HG02678 (cell line): ENCODE data around the gene TP53I11.

Experiments
- ATAC-seq: cut with Tn5 transposase; IDR thresholded peaks from one replicate; pipeline ENCODE4 v1.9.1; 2021; ENCODE audit warnings: mild to moderate bottlenecking, moderate library complexity; ENCODE audit not compliant: unreplicated experiment

TP53I11 gene

DNA sequence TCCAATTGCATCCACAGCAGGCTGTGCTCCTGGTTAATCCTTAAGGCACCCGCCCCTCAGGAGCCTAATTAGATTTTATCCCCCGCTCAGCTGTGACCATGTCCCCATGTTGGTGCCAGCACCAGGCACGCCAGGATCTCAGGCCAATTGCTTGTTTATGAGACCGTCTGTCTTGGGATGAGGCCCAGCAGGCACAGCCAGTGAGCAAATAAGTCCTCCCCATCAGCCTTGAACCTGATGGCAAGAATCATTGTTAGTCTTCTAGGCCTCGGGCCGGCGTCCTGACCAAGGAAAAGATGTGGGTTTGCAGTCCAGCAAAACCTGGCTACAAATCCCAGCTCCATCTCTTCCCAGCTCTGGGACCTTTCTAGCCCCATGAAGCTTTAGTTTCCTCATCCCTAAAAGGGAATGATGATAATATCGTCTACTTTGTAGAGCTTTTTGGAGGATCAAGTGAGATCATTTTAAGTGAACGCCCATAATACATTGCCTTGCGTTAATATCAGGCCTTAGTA lies 57.3 kb downstream of the TP53I11 start:
- ATAC-seq: no peak

DNA sequence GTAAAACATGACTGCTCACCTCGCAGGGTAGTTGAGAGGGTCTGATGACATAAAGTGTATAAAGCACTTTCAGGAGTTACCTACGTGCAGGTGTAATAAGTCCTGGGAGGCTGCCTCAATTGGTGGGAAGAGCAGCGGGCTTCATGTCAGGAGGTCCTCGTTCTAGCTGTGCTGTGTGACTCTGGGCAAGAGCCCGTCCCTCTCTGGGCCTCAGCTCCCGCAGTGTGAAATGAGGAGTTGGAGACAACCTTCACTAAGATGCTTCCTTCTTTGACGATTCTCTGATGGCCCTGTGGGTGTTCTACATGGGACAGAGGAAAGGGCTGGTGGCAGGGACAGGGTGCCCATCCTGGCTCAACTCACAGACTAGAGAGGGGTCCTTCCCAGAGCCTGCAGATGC lies 57.8 kb downstream of the TP53I11 start:
- ATAC-seq: no peak

DNA sequence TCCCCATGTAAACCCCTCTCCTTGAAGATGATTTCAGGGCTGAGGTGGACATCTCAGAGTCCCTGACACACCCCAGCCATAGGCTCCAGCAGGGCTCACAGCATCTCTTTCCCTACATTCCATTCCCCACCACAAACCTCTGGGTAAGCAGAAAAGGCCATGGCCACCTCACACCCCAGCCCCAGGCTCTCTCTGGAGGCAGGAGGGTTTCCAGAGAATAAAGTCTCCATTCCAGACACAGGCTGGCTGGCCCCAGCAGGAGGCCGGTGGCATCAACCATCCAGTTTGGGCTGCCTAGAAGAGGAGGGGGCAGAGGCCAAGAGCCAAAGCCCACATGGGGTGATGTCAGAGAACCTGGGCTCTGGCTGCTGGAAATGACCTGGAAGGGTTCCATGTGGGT lies 61.4 kb downstream of the TP53I11 start:
- no peak for ATAC-seq

DNA sequence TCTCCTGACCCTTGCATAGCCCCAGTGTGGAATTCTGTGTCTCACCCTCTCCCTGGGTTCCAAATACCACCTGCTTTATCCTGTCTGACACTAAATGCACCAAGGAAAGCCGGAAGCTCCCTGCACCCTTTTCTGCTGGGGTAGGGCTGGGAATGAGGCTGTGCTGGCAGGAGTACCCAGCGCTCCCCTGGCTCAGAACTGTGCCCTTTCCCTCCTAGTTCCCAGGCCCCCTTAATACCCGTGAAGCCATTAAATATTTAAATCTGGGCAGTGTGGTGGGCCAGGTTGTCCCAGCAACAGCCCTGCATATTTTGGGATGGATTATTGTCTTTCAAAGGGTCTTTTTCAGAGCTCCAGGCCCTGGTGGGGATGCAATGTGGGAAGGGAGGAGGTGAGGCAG lies 63.0 kb downstream of the TP53I11 start:
- no peak for ATAC-seq

DNA sequence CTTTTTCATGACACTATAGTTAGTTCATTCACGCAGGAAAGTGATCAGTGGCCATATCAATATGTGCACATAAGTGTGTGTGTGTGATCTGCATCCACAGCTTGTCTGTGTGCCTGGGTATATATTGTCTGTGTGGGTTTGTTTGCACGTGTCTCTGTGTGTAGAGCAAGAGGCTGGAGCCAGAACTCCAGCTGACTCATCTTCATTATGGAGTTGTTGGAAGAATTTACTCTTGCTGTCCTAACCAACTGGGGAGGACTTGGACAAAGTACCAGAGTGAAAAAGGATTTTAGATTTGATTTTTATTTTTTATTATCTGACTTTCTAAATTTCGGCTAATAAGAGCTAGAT lies 63.9 kb downstream of the TP53I11 start:
- no peak for ATAC-seq

DNA sequence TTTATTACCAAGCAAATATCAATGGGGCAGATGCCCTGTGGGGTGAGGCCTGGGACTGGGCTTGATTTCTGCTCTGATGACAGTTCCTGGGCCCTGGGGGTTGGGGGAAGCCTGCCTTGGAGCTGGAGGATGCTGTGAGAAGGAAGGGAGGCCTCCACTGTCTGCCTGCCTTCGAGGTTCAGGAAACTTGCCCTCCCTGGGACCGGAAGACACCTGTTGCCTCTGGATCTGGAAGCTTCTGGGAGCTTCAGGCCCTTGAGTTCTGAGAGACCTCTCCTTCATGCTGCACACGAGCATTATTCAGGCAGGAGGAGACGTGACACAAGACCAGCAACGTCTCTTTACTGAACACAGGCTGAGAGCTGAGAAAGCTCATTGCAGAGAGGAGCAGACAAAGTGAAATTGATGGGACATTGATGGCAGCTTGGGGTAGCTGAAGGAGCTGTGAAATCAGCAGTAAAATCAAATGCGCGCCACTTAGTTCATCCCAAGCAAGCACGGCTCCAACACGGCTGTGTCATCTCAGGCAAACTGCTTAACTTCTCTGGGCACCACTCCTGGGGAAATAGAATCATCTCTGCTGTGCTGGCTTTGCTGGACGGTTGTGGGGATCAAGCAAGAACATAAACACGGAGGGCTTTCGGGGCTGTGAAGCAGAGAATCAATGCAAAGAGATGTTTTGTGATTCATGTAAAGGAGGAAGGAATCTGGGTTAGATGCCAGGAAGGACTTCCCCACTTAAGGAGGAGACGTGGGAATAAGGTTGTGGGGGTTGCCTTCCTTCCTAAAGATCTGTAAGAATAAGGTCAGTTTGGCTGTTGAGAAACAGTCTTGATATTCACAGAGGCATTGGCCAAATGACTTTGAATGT lies 64.5 kb downstream of the TP53I11 start:
- ATAC-seq: no peak

DNA sequence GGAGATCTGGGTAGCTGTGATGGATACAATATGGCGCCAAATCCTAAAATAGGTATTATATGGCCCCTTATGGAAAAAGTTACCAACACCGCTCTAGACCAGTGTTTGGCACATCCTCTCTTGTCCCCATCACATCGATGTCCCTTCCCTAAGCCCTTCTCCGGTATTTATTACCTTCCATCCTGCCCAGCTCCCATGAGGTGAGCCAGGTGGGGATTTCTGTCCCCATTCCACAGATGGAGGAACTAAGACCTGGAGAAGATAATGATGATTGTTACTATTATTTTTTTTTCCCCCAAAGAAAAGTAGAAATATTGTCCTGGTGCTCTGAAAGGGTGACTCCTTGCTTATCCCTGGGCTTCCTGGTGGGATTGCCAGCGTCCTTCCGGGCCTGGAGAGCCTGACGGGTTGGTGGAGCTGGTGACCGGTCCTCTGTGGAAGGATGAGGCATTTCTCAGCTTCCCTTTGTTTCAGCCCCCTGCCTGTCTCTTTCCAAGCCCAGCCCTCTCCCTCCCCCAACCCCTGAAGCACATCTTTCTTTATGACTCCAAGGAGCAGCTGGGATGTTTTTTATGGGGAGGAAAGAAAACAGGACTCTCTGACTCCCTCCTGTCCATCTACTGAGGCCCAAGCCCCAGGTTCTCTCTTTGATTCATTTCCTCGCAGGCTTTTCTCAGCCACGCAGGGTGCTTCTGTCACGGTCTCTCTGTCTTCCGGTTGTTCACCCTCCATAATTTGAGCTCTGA lies 65.4 kb downstream of the TP53I11 start:
- ATAC-seq: no peak

DNA sequence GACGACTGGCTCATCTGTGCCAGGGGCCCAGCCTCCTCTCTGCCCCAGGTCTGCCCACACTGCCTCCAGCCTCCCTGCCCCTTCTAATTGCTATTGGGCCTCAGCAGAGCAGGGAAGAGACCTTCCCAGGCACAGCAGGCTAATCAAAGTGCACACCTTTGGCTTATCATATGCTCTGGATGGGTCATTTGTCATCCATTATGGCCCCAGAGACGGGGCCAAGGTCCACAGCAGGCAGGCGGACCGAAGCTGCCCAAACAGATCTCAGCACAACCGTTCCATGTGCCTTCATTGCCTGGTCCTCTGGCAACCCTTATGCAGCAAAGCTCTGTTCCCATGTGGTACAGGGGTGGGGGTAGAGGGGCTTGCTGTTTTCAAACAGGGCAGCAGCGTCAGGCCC lies 66.6 kb downstream of the TP53I11 start:
- ATAC-seq: no peak

DNA sequence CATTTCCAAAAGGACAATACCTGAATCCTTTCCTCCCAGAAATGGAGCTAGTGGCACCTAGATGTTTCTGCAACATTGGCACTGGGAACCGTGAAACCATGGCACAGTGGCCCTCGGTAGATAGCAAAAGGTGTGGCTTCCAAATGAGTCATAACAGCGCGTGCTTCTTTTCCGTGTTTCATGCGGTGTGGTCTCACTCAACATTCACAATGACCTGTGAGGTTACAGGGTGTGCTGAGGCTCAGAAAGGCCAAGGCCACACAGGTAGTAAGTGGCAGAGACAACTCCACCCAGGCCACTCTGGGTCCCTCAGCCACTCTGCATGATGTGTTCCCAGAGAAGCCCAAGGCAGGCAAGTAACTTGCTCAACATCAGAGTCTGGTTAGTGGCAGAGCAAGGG lies 67.4 kb downstream of the TP53I11 start:
- ATAC-seq: no peak
